GDM1 (cell line): ENCODE results near the gene TOM1L2.
"Not testable (repeated sequence)": the region's sequence is repeated elsewhere in the genome, so short reads cannot be mapped to it uniquely, and the experiment has no call there.

Source experiments
- DNase-seq: peaks from one replicate; lab custom pipeline; 2025; lab: John Stamatoyannopoulos, UW

TOM1L2 gene

GRCh38 chr17:17819111-17819510, 153.1 kb downstream of the TOM1L2 start:
- DNase-seq: no peak

- no peak for DNase-seq
Observed at GRCh38 chr17:17818088-17818526, 154.1 kb downstream of the TOM1L2 start.

- DNase-seq: no peak
Observed at GRCh38 chr17:17817552-17817947, 154.7 kb downstream of the TOM1L2 start.

GRCh38 chr17:17816831-17817551, 155.2 kb downstream of the TOM1L2 start:
- DNase-seq: no peak

- no peak for DNase-seq
Observed at GRCh38 chr17:17816240-17816814, 155.9 kb downstream of the TOM1L2 start.

- no peak for DNase-seq
Observed at GRCh38 chr17:17815436-17816200, 156.6 kb downstream of the TOM1L2 start.

GRCh38 chr17:17815062-17815406, 157.2 kb downstream of the TOM1L2 start:
- DNase-seq: no peak

GRCh38 chr17:17814162-17815061, 157.8 kb downstream of the TOM1L2 start:
- DNase-seq: no peak

- DNase-seq: no peak
Observed at GRCh38 chr17:17813725-17814095, 158.5 kb downstream of the TOM1L2 start.

GRCh38 chr17:17813055-17813724, 159.0 kb downstream of the TOM1L2 start:
- no peak for DNase-seq

- DNase-seq: no peak
Observed at GRCh38 chr17:17812211-17813054, 159.8 kb downstream of the TOM1L2 start.

GRCh38 chr17:17811381-17812210, 160.6 kb downstream of the TOM1L2 start:
- no peak for DNase-seq

GRCh38 chr17:17810895-17811248, 161.3 kb downstream of the TOM1L2 start:
- DNase-seq: no peak

- no peak for DNase-seq
Observed at GRCh38 chr17:17810084-17810894, 161.9 kb downstream of the TOM1L2 start.

GRCh38 chr17:17809531-17810083, 162.6 kb downstream of the TOM1L2 start:
- DNase-seq: no peak

GRCh38 chr17:17808706-17809432, 163.3 kb downstream of the TOM1L2 start:
- no peak for DNase-seq

- not testable (repeated sequence) for DNase-seq
Observed at GRCh38 chr17:17808200-17808599, 164.0 kb downstream of the TOM1L2 start.

- DNase-seq: no peak
Observed at GRCh38 chr17:17807440-17807839, 164.8 kb downstream of the TOM1L2 start.
